Glutamatergic neuron (in vitro differentiated cells): Measurements from ENCODE around the gene WDR20. TPM values are rescaled to one million over a fixed set of nuclear protein-coding genes. Genes with fewer than 3 reads are reported as not detected.

ENCODE experiments used
- DNase-seq: peaks from one replicate; pipeline ENCODE4 v3.0.0; 2022
- H3K27ac Mint-ChIP-seq: one replicate; pipeline ENCODE4 v1.8.0; 2020; ENCODE audit warnings: mild to moderate bottlenecking, mixed read lengths, inconsistent platforms; ENCODE audit not compliant: unreplicated experiment
- H3K27me3 Mint-ChIP-seq: one replicate; pipeline ENCODE4 v1.8.0; 2020; ENCODE audit warnings: mild to moderate bottlenecking, moderate library complexity, mixed read lengths, inconsistent platforms; ENCODE audit not compliant: unreplicated experiment
- H3K36me3 Mint-ChIP-seq: one replicate; pipeline ENCODE4 v1.8.0; 2020; ENCODE audit warnings: mild to moderate bottlenecking, mixed read lengths, inconsistent platforms; ENCODE audit not compliant: unreplicated experiment
- H3K4me1 Mint-ChIP-seq: one replicate; pipeline ENCODE4 v1.8.0; 2020; ENCODE audit warnings: mild to moderate bottlenecking, low read depth, mixed read lengths, inconsistent platforms; ENCODE audit not compliant: unreplicated experiment
- H3K4me3 Mint-ChIP-seq: one replicate; pipeline ENCODE4 v1.8.0; 2020; ENCODE audit warnings: mild to moderate bottlenecking, mixed read lengths, inconsistent platforms; ENCODE audit not compliant: unreplicated experiment
- H3K9me3 Mint-ChIP-seq: one replicate; pipeline ENCODE4 v1.8.0; 2020; ENCODE audit warnings: mild to moderate bottlenecking, moderate library complexity, mixed read lengths, inconsistent platforms; ENCODE audit not compliant: unreplicated experiment
- CTCF ChIP-seq: fragments of 200-600 bp; sonication (generic); IDR thresholded peaks from one replicate; pipeline ENCODE4 v1.5.0; 2021; ENCODE audit not compliant: partially characterized antibody, unreplicated experiment
- total RNA-seq: library from RNA; stranded (reverse); fragmentation: NEBNext Ultra II Directional; extraction: Animal tissue kit (Norgen Biotek cat#: 25700); gene quantifications from one replicate; pipeline ENCODE4 v1.2.1, GENCODE V29; 2021; ENCODE audit not compliant: unreplicated experiment

Gene WDR20
- total RNA-seq, 1 donor from 2014 or later: 38.1 TPM

- no peak for DNase-seq
- Mint-ChIP-seq H3K27ac (peak overlapping the region; percentile 71), H3K27me3 (no peaks in the 10 kb centered on the region), H3K4me1 (peaks cover 56% of the 10 kb centered on the region), H3K36me3 (no peaks in the 10 kb centered on the region), H3K4me3 (peak overlapping the region; percentile 19), H3K9me3 (peaks cover 7% of the 10 kb centered on the region)
- TF ChIP-seq CTCF: no peak
Observed at GRCh38 chr14:102187568-102188001, 47.9 kb downstream of the WDR20 start.

GRCh38 chr14:102188187-102188586 is 48.5 kb downstream of the WDR20 start:
- Mint-ChIP-seq H3K9me3 (peaks cover 7% of the 10 kb centered on the region), H3K27ac (no peak overlapping the region), H3K4me1 (peaks cover 56% of the 10 kb centered on the region), H3K27me3 (no peaks in the 10 kb centered on the region), H3K4me3 (no peak overlapping the region), H3K36me3 (no peaks in the 10 kb centered on the region)
- no peak for TF ChIP-seq CTCF
- no peak for DNase-seq

GRCh38 chr14:102189874-102190273 is 50.2 kb downstream of the WDR20 start:
- Mint-ChIP-seq H3K4me1 (peaks cover 47% of the 10 kb centered on the region), H3K36me3 (no peaks in the 10 kb centered on the region), H3K9me3 (peaks cover 5% of the 10 kb centered on the region), H3K27ac (peak overlapping the region; percentile 28), H3K27me3 (peaks cover 2% of the 10 kb centered on the region), H3K4me3 (no peak overlapping the region)
- TF ChIP-seq CTCF: no peak
- no peak for DNase-seq

GRCh38 chr14:102192840-102193502 is 53.3 kb downstream of the WDR20 start:
- H3K27ac Mint-ChIP-seq: peak overlapping the region; percentile 16
- TF ChIP-seq CTCF: no peak

GRCh38 chr14:102194856-102195255 is 55.2 kb downstream of the WDR20 start:
- peaks cover 4% of the 10 kb centered on the region for H3K36me3 Mint-ChIP-seq
- H3K4me3 Mint-ChIP-seq: no peak overlapping the region
- H3K27me3 Mint-ChIP-seq: peaks cover 6% of the 10 kb centered on the region
- peaks cover 9% of the 10 kb centered on the region for H3K9me3 Mint-ChIP-seq
- no peak for TF ChIP-seq CTCF
- H3K4me1 Mint-ChIP-seq: peaks cover 34% of the 10 kb centered on the region
- DNase-seq: no peak
- no peak overlapping the region for H3K27ac Mint-ChIP-seq

More at GRCh38 chr14:102192840-102193502, 53.3 kb downstream of the WDR20 start:
- peak overlapping the region; percentile 5 for H3K4me3 Mint-ChIP-seq
- H3K27me3 Mint-ChIP-seq: peaks cover 4% of the 10 kb centered on the region
- H3K4me1 Mint-ChIP-seq: peaks cover 31% of the 10 kb centered on the region
- H3K9me3 Mint-ChIP-seq: peaks cover 5% of the 10 kb centered on the region
- peak; percentile 60 for DNase-seq
- peaks cover 4% of the 10 kb centered on the region for H3K36me3 Mint-ChIP-seq
